OCI-LY1 (cell line): ENCODE measurements around the gene ETV5.

ENCODE experiments used
- H2AFZ ChIP-seq: fragments of 200-600 bp; sonication (generic), shearing (Covaris generic); 2 replicates; pipeline ENCODE4 v1.6.0; 2014; ENCODE audit warnings: antibody characterized with exemption, mild to moderate bottlenecking, low read length
- H3F3A ChIP-seq: fragments of 200-600 bp; sonication (generic), shearing (Covaris generic); 2 replicates; pipeline ENCODE4 v1.6.0; 2014; ENCODE audit warnings: mild to moderate bottlenecking, antibody characterized with exemption, low read length, moderate library complexity; ENCODE audit not compliant: insufficient read depth
- H3K27ac ChIP-seq: fragments of 200-600 bp; sonication (generic); 2 replicates; pipeline ENCODE4 v1.5.1; 2014; ENCODE audit warnings: low read length, mixed run types, mild to moderate bottlenecking, low read depth; ENCODE audit not compliant: poor library complexity, severe bottlenecking
- H3K27me3 ChIP-seq: fragments of 200-600 bp; sonication (generic); 2 replicates; pipeline ENCODE4 v1.6.0; 2014; ENCODE audit warnings: antibody characterized with exemption, mild to moderate bottlenecking, low read length, moderate library complexity; ENCODE audit not compliant: insufficient read depth
- H3K36me3 ChIP-seq: fragments of 200-600 bp; sonication (generic); 2 replicates; pipeline ENCODE4 v1.6.1; 2014; ENCODE audit warnings: mild to moderate bottlenecking, antibody characterized with exemption, low read length, moderate library complexity, mixed read lengths; ENCODE audit not compliant: insufficient read depth
- H3K4me1 ChIP-seq: fragments of 200-600 bp; sonication (generic); 2 replicates; pipeline ENCODE4 v1.5.1; 2014; ENCODE audit warnings: mild to moderate bottlenecking, low read length, moderate library complexity; ENCODE audit not compliant: insufficient read depth, severe bottlenecking
- H3K4me2 ChIP-seq: fragments of 200-600 bp; sonication (generic), shearing (Covaris generic); 2 replicates; pipeline ENCODE4 v1.6.1; 2014; ENCODE audit warnings: low read length
- H3K4me3 ChIP-seq: fragments of 200-600 bp; sonication (generic); 2 replicates; pipeline ENCODE4 v1.5.1; 2014; ENCODE audit warnings: low read length, low read depth, mild to moderate bottlenecking, mixed read lengths; ENCODE audit not compliant: poor library complexity, severe bottlenecking
- H3K79me2 ChIP-seq: fragments of 200-600 bp; shearing (Covaris generic); 2 replicates; pipeline ENCODE4 v1.6.1; 2016; ENCODE audit warnings: mixed run types, low read length, mixed read lengths; ENCODE audit not compliant: insufficient read depth
- H3K9ac ChIP-seq: fragments of 200-600 bp; sonication (generic), shearing (Covaris generic); 2 replicates; pipeline ENCODE4 v1.6.1; 2014; ENCODE audit warnings: mild to moderate bottlenecking, low read length, mixed read lengths
- H3K9me2 ChIP-seq: fragments of 200-600 bp; sonication (generic), shearing (Covaris generic); 2 replicates; pipeline ENCODE4 v1.6.1; 2014; ENCODE audit warnings: low read depth, mild to moderate bottlenecking, low read length, mixed read lengths
- H3K9me3 ChIP-seq: fragments of 200-600 bp; shearing (Covaris generic); 2 replicates; pipeline ENCODE4 v1.6.1; 2014; ENCODE audit warnings: low read length, mixed read lengths
- H4K20me1 ChIP-seq: fragments of 200-600 bp; sonication (generic), shearing (Covaris generic); 2 replicates; pipeline ENCODE4 v1.6.0; 2016; ENCODE audit warnings: mild to moderate bottlenecking, low read length; ENCODE audit not compliant: insufficient read depth
- CTCF ChIP-seq: fragments of 200-600 bp; sonication (generic), shearing (Covaris generic); IDR thresholded peaks from 2 replicates; pipeline ENCODE4 v1.5.1; 2017; ENCODE audit warnings: mild to moderate bottlenecking, antibody characterized with exemption, low read length, moderate library complexity, mixed read lengths
- EZH2 ChIP-seq: fragments of 200-600 bp; sonication (generic), shearing (Covaris generic); IDR thresholded peaks from 2 replicates; pipeline ENCODE4 v1.8.0; 2017; ENCODE audit warnings: borderline replicate concordance, mixed run types, mild to moderate bottlenecking, antibody characterized with exemption, low read length, moderate library complexity, mixed read lengths

The ETV5 gene

GRCh38 chr3:186042036-186042435 is 66.9 kb downstream of the ETV5 start:
- no peaks in the 10 kb centered on the region for H3K9me3 ChIP-seq
- no peaks in the 10 kb centered on the region for H3K36me3 ChIP-seq
- H3K9ac ChIP-seq: no peak overlapping the region
- no peaks in the 10 kb centered on the region for H3K79me2 ChIP-seq
- no peaks in the 10 kb centered on the region for H3K9me2 ChIP-seq
- H3K4me2 ChIP-seq: no peak overlapping the region
- H3K4me1 ChIP-seq: no peaks in the 10 kb centered on the region
- H3K4me3 ChIP-seq: no peak overlapping the region
- TF ChIP-seq EZH2 (no peak), CTCF (no peak)
- H3F3A ChIP-seq: no peaks in the 10 kb centered on the region
- no peak overlapping the region for H2AFZ ChIP-seq
- H4K20me1 ChIP-seq: no peaks in the 10 kb centered on the region
- no peak overlapping the region for H3K27ac ChIP-seq
- H3K27me3 ChIP-seq: peaks cover 22% of the 10 kb centered on the region; the same call in 1 of the 2 replicates

- H3K79me2 ChIP-seq: no peaks in the 10 kb centered on the region
- no peak overlapping the region for H2AFZ ChIP-seq
- no peak overlapping the region for H3K9ac ChIP-seq
- H3K4me1 ChIP-seq: no peaks in the 10 kb centered on the region
- H3K9me3 ChIP-seq: no peaks in the 10 kb centered on the region
- H3K27ac ChIP-seq: no peak overlapping the region
- no peaks in the 10 kb centered on the region for H3K9me2 ChIP-seq
- no peaks in the 10 kb centered on the region for H4K20me1 ChIP-seq
- H3F3A ChIP-seq: no peaks in the 10 kb centered on the region
- H3K4me2 ChIP-seq: no peak overlapping the region
- H3K4me3 ChIP-seq: no peak overlapping the region
- H3K36me3 ChIP-seq: no peaks in the 10 kb centered on the region
- peaks cover 15% of the 10 kb centered on the region; the same call in 1 of the 2 replicates for H3K27me3 ChIP-seq
- no peak for TF ChIP-seq EZH2
- TF ChIP-seq CTCF: no peak
These were observed 70.5 kb downstream of the ETV5 start for GRCh38 chr3:186038360-186038759.

GRCh38 chr3:186035277-186035676 is 73.6 kb downstream of the ETV5 start:
- H3K9me2 ChIP-seq: no peaks in the 10 kb centered on the region
- H3K4me2 ChIP-seq: no peak overlapping the region
- no peaks in the 10 kb centered on the region for H4K20me1 ChIP-seq
- no peaks in the 10 kb centered on the region for H3K36me3 ChIP-seq
- H3K9ac ChIP-seq: no peak overlapping the region
- H3K9me3 ChIP-seq: no peaks in the 10 kb centered on the region
- no peaks in the 10 kb centered on the region for H3K4me1 ChIP-seq
- no peak overlapping the region for H3K4me3 ChIP-seq
- H3K27ac ChIP-seq: no peak overlapping the region
- no peak for TF ChIP-seq CTCF
- no peak for TF ChIP-seq EZH2
- H2AFZ ChIP-seq: no peak overlapping the region
- H3K27me3 ChIP-seq: peaks cover 15% of the 10 kb centered on the region; the same call in 1 of the 2 replicates
- H3K79me2 ChIP-seq: no peaks in the 10 kb centered on the region
- H3F3A ChIP-seq: no peaks in the 10 kb centered on the region
